K562 (cell line): ENCODE data around the gene PPHLN1. TPM values are rescaled to one million over a fixed set of nuclear protein-coding genes. Genes with fewer than 3 reads are reported as not detected.

Experiments
- ATAC-seq: fragments of 200-7000 bp; cut with Tn5 transposase; 3 replicates; pipeline ENCODE4 v1.9.1; 2020; ENCODE audit warnings: moderate library complexity
- BruUV-seq: library from RNA; stranded (reverse); fragments of 400-500 nt; replicated peaks from 2 replicates; lab custom pipeline; 2021; lab: Mats Ljungman, UMichigan
- CTCF ChIA-PET: fragments of 300-600 bp; formaldehyde crosslinking; extraction: SDS; loops from one replicate; lab custom pipeline; 2021; ENCODE audit warnings: low intra/inter-chr PET ratio; lab: Yijun Ruan, JAX
- POLR2A ChIA-PET: fragments of 300-600, 350-650 bp; sonication (Branson Sonifier 250); formaldehyde crosslinking; extraction: SDS; loops from one replicate; lab custom pipeline; 2021; ENCODE audit warnings: antibody characterized with exemption, inconsistent platforms; lab: Yijun Ruan, JAX
- DNase-seq, 4 experiments: peaks; one replicate each; pipeline versions ENCODE4 v3.0.0 to v3.0.0-alpha.2; 2011 to 2018; ENCODE audit warnings: low spot score in 3 of 4, mixed read lengths in 3 of 4; ENCODE audit errors: extremely low read depth in 1 of 4
- FAIRE-seq: peaks from 2 replicates; lab custom pipeline; 2011; peaks lifted over from hg19 to GRCh38; lab: Jason Lieb, UNC
- H2AFZ ChIP-seq: 2 replicates; pipeline ENCODE4 v1.6.0; 2011; ENCODE audit warnings: low read depth, low read length, control low read depth, inconsistent platforms
- H3K27ac ChIP-seq: fragments of 200-600 bp; 3 replicates; pipeline ENCODE4 v1.8.0; 2011; ENCODE audit warnings: low read depth, mild to moderate bottlenecking, control low read depth, inconsistent platforms, low read length, moderate library complexity, mixed read lengths; ENCODE audit errors: extremely low read depth
- H3K27me3 ChIP-seq, 2 experiments: fragments of 300-600 bp in 1 of 2; 2 replicates in 1 of 2; 3 replicates in 1 of 2; pipeline versions ENCODE4 v1.6.0 to v1.8.0; 2011; ENCODE audit warnings: inconsistent platforms in 2 of 2, low read length in 2 of 2, mild to moderate bottlenecking in 1 of 2, mixed read lengths in 1 of 2, moderate library complexity in 1 of 2; ENCODE audit not compliant: control insufficient read depth in 2 of 2, insufficient read depth in 2 of 2
- H3K36me3 ChIP-seq: fragments of 300-600 bp; 3 replicates; pipeline ENCODE4 v1.8.0; 2011; ENCODE audit warnings: mild to moderate bottlenecking, low read length, inconsistent platforms; ENCODE audit not compliant: control insufficient read depth, insufficient read depth
- H3K4me1 ChIP-seq, 2 experiments: fragments of 200-600 bp in 1 of 2; replicated peaks in 1 of 2; 2 replicates in 1 of 2; 3 replicates in 1 of 2; pipeline versions ENCODE4 v1.5.1 to v1.8.0; 2011; ENCODE audit warnings: inconsistent platforms in 2 of 2, low read length in 2 of 2, mild to moderate bottlenecking in 1 of 2, mixed read lengths in 1 of 2, moderate library complexity in 1 of 2; ENCODE audit not compliant: control insufficient read depth in 2 of 2, insufficient read depth in 2 of 2
- H3K4me2 ChIP-seq: 2 replicates; pipeline ENCODE4 v1.6.1; 2011; ENCODE audit warnings: low read length, control low read depth, inconsistent platforms, mixed read lengths; ENCODE audit not compliant: insufficient read depth
- H3K4me3 ChIP-seq: fragments of 200-600 bp; sonication (generic), shearing (Covaris generic); 2 replicates; pipeline ENCODE4 v1.5.1; 2016; ENCODE audit warnings: control low read depth, inconsistent platforms
- H3K79me2 ChIP-seq: fragments of 200-600 bp; 3 replicates; pipeline ENCODE4 v1.8.0; 2011; ENCODE audit warnings: low read length, inconsistent platforms; ENCODE audit not compliant: control insufficient read depth, insufficient read depth
- H3K9ac ChIP-seq, 2 experiments: 2 replicates each; pipeline versions ENCODE4 v1.6.0 to v1.6.1; 2011; ENCODE audit warnings: low read depth in 2 of 2, low read length in 2 of 2, control low read depth in 1 of 2, inconsistent platforms in 1 of 2, mild to moderate bottlenecking in 1 of 2, mixed read lengths in 1 of 2; ENCODE audit not compliant: insufficient read depth in 1 of 2
- H3K9me1 ChIP-seq: one replicate; pipeline ENCODE4 v1.6.0; 2011; ENCODE audit warnings: inconsistent platforms, mild to moderate bottlenecking, low read length, moderate library complexity; ENCODE audit not compliant: control insufficient read depth, insufficient read depth
- H3K9me3 ChIP-seq: replicated peaks from 2 replicates; pipeline ENCODE4 v1.5.1; 2011; ENCODE audit warnings: low read depth, low read length, inconsistent platforms; ENCODE audit not compliant: control insufficient read depth, insufficient read depth
- H4K20me1 ChIP-seq: replicated peaks from 2 replicates; pipeline ENCODE4 v1.6.1; 2011; ENCODE audit warnings: low read length, inconsistent platforms, mixed read lengths; ENCODE audit not compliant: control insufficient read depth, insufficient read depth
- CC2D1A ChIP-seq: fragments of 450-650 bp; IDR thresholded peaks from 2 replicates; pipeline ENCODE4 v1.6.1; 2017; ENCODE audit warnings: mild to moderate bottlenecking
- FOXM1 ChIP-seq, 2 experiments: fragments of 450-650 bp in 1 of 2; sonication (generic) in 1 of 2; formaldehyde crosslinking in 1 of 2; IDR thresholded peaks; 2 replicates each; pipeline versions ENCODE4 v1.6.1 to v1.9.0; 2017 to 2022; ENCODE audit warnings: low read depth in 2 of 2, mild to moderate bottlenecking in 2 of 2, missing genetic modification reagents in 1 of 2, moderate library complexity in 1 of 2
- ZBTB40 ChIP-seq, 2 experiments: fragments of 450-650 bp in 1 of 2; sonication (generic) in 1 of 2; formaldehyde crosslinking in 1 of 2; IDR thresholded peaks; 2 replicates each; pipeline versions ENCODE4 v1.7.1 to v1.9.0; 2016 to 2022; ENCODE audit warnings: inconsistent platforms in 1 of 2, mild to moderate bottlenecking in 1 of 2, missing genetic modification reagents in 1 of 2
- in situ Hi-C: fragments of 300-500 bp; cut with MboI; formaldehyde crosslinking; loops from 4 replicates; pipeline ENCODE4 v1.15.0; 2018; ENCODE audit warnings: inconsistent platforms, mixed read lengths
- intact Hi-C: fragments of 100-400 bp; cut with micrococcal nuclease; formaldehyde crosslinking; loops from 2 replicates; pipeline ENCODE4 v1.14.2; 2022
- polyA plus RNA-seq, 8 experiments: library from polyadenylated mRNA; depleted of rRNA in 4 of 8; stranded (reverse) in 5 of 8; unstranded in 3 of 8; fragments of >200 nt; fragmentation: Nextera tagmentation in 2 of 8; fragmentation: Illumina TruSeq in 1 of 8; extraction: Ambion mirVana in 2 of 8; extraction: Trizol in 1 of 8; gene quantifications; 2 replicates each; pipeline versions ENCODE4 v1.2.1 to v1.2.3, GENCODE V29; 2011 to 2014; ENCODE audit warnings: inconsistent platforms in 1 of 8, missing spikeins in 1 of 8
- total RNA-seq, 7 experiments: library from RNA; depleted of rRNA in 6 of 7; stranded (reverse); fragments of >200 nt in 6 of 7; fragmentation: Illumina TruSeq in 2 of 7; extraction: Trizol in 2 of 7; gene quantifications; 2 replicates each; pipeline versions ENCODE4 v1.2.1 to v1.2.3, GENCODE V29; 2011 to 2021; ENCODE audit warnings: low replicate concordance in 1 of 7

The PPHLN1 gene
- total and polyA plus RNA-seq, 9 of the 15 experiments (the other 6 are each of a cell fraction or from before 2014, with no cell fraction given): 66.3 to 112 (median 93.6) TPM

GRCh38 chr12:42362647-42363260 lies 36.8 kb downstream of the PPHLN1 start:
- no peak for DNase-seq
- Histone ChIP-seq H3K36me3 (peaks cover 8% of the 10 kb centered on the region; the same call in 2 of the 3 replicates), H3K9me1 (no peaks in the 10 kb centered on the region), H2AFZ (no peak overlapping the region), H3K9me3 (no peaks in the 10 kb centered on the region), H3K4me3 (no peak overlapping the region), H4K20me1 (no peaks in the 10 kb centered on the region), H3K4me1 (peaks cover 7 to 11% of the 10 kb centered on the region in 2 experiments; a peak in 3 of 5 replicates), H3K27ac (no peak overlapping the region), H3K4me2 (no peak overlapping the region), H3K27me3 (no peaks in the 10 kb centered on the region), H3K9ac (no peak overlapping the region), H3K79me2 (0 out of 3 replicates have a peak, but pooled peaks cover 2% of the 10 kb centered on the region)
- POLR2A ChIA-PET: no interaction called here
- no peak for FAIRE-seq
- CTCF ChIA-PET: no interaction called here
- TF ChIP-seq ZBTB40 (IDR thresholded peaks at IDR 0.05) (0 out of 2 replicates have a peak, but pooled peaks have one; percentile 18), ZBTB40 (CRISPR knock-in tag; IDR thresholded peaks at IDR 0.05) (no peak), CC2D1A (no peak), FOXM1 (IDR thresholded peaks at IDR 0.05; ENCODE audit: low read depth) (no peak), FOXM1 (CRISPR knock-in tag; IDR thresholded peaks at IDR 0.05; ENCODE audit: low read depth) (no peak)
- intact Hi-C loops: no loop called here
- in situ Hi-C loops: no loop called here
- ATAC-seq: no peak
- no TSS peak for BruUV-seq
